ENCODE measurements around the gene RAD51B.

Gene RAD51B

GRCh38 chr14:68669603-68670358 is 850.2 kb downstream of the RAD51B start:
- no peak for TF ChIP-seq CTCF (conservative IDR thresholded peaks at IDR 0.05; ENCODE audit: control insufficient read depth, insufficient read depth, low read depth, low read length)
- H3K4me3 ChIP-seq (ENCODE audit: control insufficient read depth, low read depth, low read length) = no peak overlapping the region
- DNase-seq (ENCODE audit: low read depth) = no peak

GRCh38 chr14:68670359-68670715 is 850.8 kb downstream of the RAD51B start:
- no peak for DNase-seq (ENCODE audit: low read depth)
- H3K4me3 ChIP-seq (ENCODE audit: control insufficient read depth, low read depth, low read length) = no peak overlapping the region
- no peak for TF ChIP-seq CTCF (conservative IDR thresholded peaks at IDR 0.05; ENCODE audit: control insufficient read depth, insufficient read depth, low read depth, low read length)

GRCh38 chr14:68671909-68672308 is 852.3 kb downstream of the RAD51B start:
- no peak for TF ChIP-seq CTCF (conservative IDR thresholded peaks at IDR 0.05; ENCODE audit: control insufficient read depth, insufficient read depth, low read depth, low read length)
- no peak for DNase-seq (ENCODE audit: low read depth)
- H3K4me3 ChIP-seq (ENCODE audit: control insufficient read depth, low read depth, low read length) = no peak overlapping the region

- peak; percentile 25 for TF ChIP-seq CTCF (conservative IDR thresholded peaks at IDR 0.05; ENCODE audit: control insufficient read depth, insufficient read depth, low read depth, low read length)
These were observed 853.2 kb downstream of the RAD51B start for GRCh38 chr14:68672609-68673285.

GRCh38 chr14:68673464-68673863 is 853.9 kb downstream of the RAD51B start:
- no peak for TF ChIP-seq CTCF (conservative IDR thresholded peaks at IDR 0.05; ENCODE audit: control insufficient read depth, insufficient read depth, low read depth, low read length)
- DNase-seq (ENCODE audit: low read depth) = no peak
- no peak overlapping the region for H3K4me3 ChIP-seq (ENCODE audit: control insufficient read depth, low read depth, low read length)

More at GRCh38 chr14:68672609-68673285, 853.2 kb downstream of the RAD51B start:
- DNase-seq (ENCODE audit: low read depth) = peak; percentile 74
- H3K4me3 ChIP-seq (ENCODE audit: control insufficient read depth, low read depth, low read length) = no peak overlapping the region

- no peak for TF ChIP-seq CTCF (conservative IDR thresholded peaks at IDR 0.05; ENCODE audit: control insufficient read depth, insufficient read depth, low read depth, low read length)
- DNase-seq (ENCODE audit: low read depth) = no peak
- no peak overlapping the region for H3K4me3 ChIP-seq (ENCODE audit: control insufficient read depth, low read depth, low read length)
These were observed 855.1 kb downstream of the RAD51B start for GRCh38 chr14:68674538-68675232.

All from fibroblast of mammary gland (primary cell).